Stimulated activated CD4-positive, alpha-beta T cell treated with anti-CD3 and anti-CD28 coated beads, Interleukin-4, amount 100 ng/mL, for 4 hours (primary cell): ENCODE results near the gene MAGEC2.

Experiments used
- DNase-seq, 2 experiments: peaks; one replicate each; pipeline ENCODE4 v3.0.0-alpha.2; 2020

MAGEC2 gene

GRCh38 chrX:142204522-142205433 is at the start of gene MAGEC2:
MAGEC2 (minus strand) TSS chrX:142205290; CDS start chrX:142203987, 1,303 bp downstream.
- no peak for DNase-seq

- DNase-seq, result no peak
These were observed 46.6 kb upstream of the MAGEC2 start for GRCh38 chrX:142251680-142252079.

GRCh38 chrX:142251202-142251601 is 46.1 kb upstream of the MAGEC2 start:
- DNase-seq, result no peak

GRCh38 chrX:142250502-142250901 is 45.4 kb upstream of the MAGEC2 start:
- DNase-seq, result no peak

GRCh38 chrX:142249721-142250120 is 44.6 kb upstream of the MAGEC2 start:
- no peak for DNase-seq

- DNase-seq, result no peak
These were observed 39.5 kb upstream of the MAGEC2 start for GRCh38 chrX:142244568-142244967.

- no peak for DNase-seq
These were observed 33.4 kb upstream of the MAGEC2 start for GRCh38 chrX:142238536-142238935.

- no peak for DNase-seq
These were observed 28.3 kb upstream of the MAGEC2 start for GRCh38 chrX:142233400-142233799.

- no peak for DNase-seq
These were observed 9.0 kb upstream of the MAGEC2 start for GRCh38 chrX:142214081-142214480.

- no peak for DNase-seq
These were observed 4.0 kb downstream of the MAGEC2 start for GRCh38 chrX:142201113-142201512.

GRCh38 chrX:142186103-142186502 is 19.0 kb downstream of the MAGEC2 start:
- DNase-seq, result no peak

GRCh38 chrX:142184756-142185602 is 20.1 kb downstream of the MAGEC2 start:
- DNase-seq, result no peak

GRCh38 chrX:142156567-142156966 is 48.5 kb downstream of the MAGEC2 start:
- DNase-seq, result no peak
